Activated naive CD4-positive, alpha-beta T cell treated with anti-CD3 and anti-CD28 coated beads, Interleukin-2, amount 50 U/mL, for 72 hours (primary cell): Measurements from ENCODE around the gene ACAD9. TPM values are rescaled to one million over a fixed set of nuclear protein-coding genes. Genes with fewer than 3 reads are reported as not detected.
A peak's percentile ranks its signal among the peaks of the same experiment; 100 is the strongest.
"Not testable (repeated sequence)": the region's sequence is repeated elsewhere in the genome, so short reads cannot be mapped to it uniquely, and the experiment has no call there.

ENCODE experiments used
- ATAC-seq, 2 donors: fragments of 150-1000 bp; cut with Tn5 transposase; 2 replicates each; pipeline ENCODE4 v1.10.0; 2021; ENCODE audit warnings: mild to moderate bottlenecking in 2 of 2, moderate library complexity in 2 of 2
- DNase-seq, 2 donors: peaks; one replicate each; pipeline ENCODE4 v3.0.0; 2021 to 2022; ENCODE audit warnings: low spot score in 2 of 2
- H3K27ac Mint-ChIP-seq, 2 donors: one replicate each; pipeline ENCODE4 v1.8.0; 2022; ENCODE audit warnings: mild to moderate bottlenecking in 2 of 2, mixed read lengths in 2 of 2
- H3K36me3 Mint-ChIP-seq, 2 donors: one replicate each; pipeline ENCODE4 v1.8.0; 2022; ENCODE audit warnings: mixed read lengths in 2 of 2
- H3K9me3 Mint-ChIP-seq, 2 donors: one replicate each; pipeline ENCODE4 v1.8.0; 2022; ENCODE audit warnings: mixed read lengths in 2 of 2
- total RNA-seq, 2 donors: library from RNA; stranded (reverse); gene quantifications; one replicate each; pipeline ENCODE4 v1.2.3, GENCODE V29; 2022

The ACAD9 gene
- total RNA-seq, 2 donors from 2014 or later: 49.7 to 74.2 TPM

- ATAC-seq (no peak), DNase-seq (no peak)
- H3K27ac Mint-ChIP-seq: no peak overlapping the region
- no peaks in the 10 kb centered on the region for H3K9me3 Mint-ChIP-seq
- H3K36me3 Mint-ChIP-seq: peaks cover 5 to 18% of the 10 kb centered on the region in 2 donors
Measured at GRCh38 chr3:128908951-128909350, 29.5 kb downstream of the ACAD9 start.

DNA sequence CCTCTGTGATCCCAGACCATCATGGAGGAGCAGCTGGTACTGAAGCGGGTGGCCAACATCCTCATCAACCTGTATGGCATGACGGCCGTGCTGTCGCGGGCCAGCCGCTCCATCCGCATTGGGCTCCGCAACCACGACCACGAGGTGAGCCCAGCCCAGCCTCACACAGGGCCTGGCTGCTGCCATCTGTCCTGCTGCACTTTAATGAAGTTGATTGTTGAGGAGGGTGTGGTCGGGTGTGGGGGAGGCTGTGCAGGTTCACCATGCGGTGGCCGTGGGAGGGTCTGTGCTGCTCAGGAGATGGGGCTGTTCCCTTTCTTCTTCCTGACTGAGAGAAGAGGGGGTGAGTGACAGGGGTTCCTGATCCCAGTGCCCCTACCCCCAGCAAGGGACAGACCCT, 30.6 kb downstream of the ACAD9 start:
- ATAC-seq (no peak), DNase-seq (no peak)
- Mint-ChIP-seq H3K9me3 (no peaks in the 10 kb centered on the region), H3K36me3 (peaks cover 0 to 10% of the 10 kb centered on the region in 2 donors), H3K27ac (no peak overlapping the region)

DNA sequence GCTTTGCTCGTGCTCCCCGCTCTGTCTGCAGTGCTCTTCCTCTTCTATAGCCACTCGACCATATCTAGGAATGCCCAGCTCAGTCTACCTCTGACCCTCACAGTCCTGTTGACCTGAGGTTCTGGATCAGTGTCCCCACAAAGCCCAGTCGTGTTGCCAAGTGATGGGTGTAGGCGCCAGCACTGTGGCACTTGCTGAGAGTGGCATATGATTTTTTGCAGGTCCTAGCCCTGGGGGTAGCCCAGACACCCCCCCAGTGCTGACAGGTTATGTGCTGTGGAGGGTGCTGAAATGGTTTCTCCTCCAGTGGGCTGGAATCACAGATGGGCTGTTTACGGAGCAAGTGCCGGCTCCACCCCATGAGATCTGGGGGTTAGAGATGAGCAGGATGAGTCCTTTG, 32.5 kb downstream of the ACAD9 start:
- Mint-ChIP-seq H3K9me3 (no peaks in the 10 kb centered on the region), H3K27ac (peak overlapping the region; percentile 57 to 82), H3K36me3 (peaks cover 8 to 19% of the 10 kb centered on the region in 2 donors)
- ATAC-seq (no peak), DNase-seq (no peak)

DNA sequence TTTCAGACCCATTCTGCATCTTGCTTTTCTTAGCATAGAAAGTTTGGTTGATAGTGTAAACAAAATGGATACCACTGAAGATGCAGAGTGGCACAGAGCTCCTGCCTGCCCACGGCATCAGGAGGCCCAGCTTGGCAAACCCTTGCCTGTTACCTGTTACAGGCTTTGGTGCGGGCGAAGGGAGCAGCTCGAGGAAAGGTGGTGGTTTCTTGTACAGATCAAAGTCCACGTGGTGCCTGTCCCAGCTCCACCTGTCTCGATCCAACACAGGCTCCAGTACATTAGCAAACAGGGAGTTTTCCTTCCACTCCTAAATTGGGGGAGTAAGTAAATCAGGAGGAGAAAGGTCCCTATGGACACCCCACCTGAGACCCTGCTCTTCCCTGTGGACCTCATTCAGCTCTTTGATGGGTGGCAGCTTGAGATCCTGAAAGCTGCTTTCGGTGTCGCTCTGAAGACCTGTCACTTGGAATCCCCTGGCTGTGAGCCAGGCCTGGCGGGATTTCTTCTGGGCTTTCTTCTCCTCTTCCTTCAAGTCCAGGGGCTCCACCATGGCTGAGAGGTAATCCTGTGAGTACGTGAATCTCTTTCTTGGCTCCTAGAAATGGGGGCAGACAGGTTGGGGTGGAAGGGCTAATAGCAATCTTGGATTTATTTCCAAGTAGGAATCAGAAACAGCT, 35.7 kb downstream of the ACAD9 start:
- no peak for ATAC-seq
- no peak for DNase-seq
- Mint-ChIP-seq H3K27ac (peak overlapping the region; percentile 58 to 60), H3K36me3 (peaks cover 28 to 50% of the 10 kb centered on the region in 2 donors), H3K9me3 (no peaks in the 10 kb centered on the region)

GRCh38 chr3:128917291-128917690, 37.9 kb downstream of the ACAD9 start:
- DNase-seq (no peak), ATAC-seq (no peak)
- Mint-ChIP-seq H3K27ac (peak overlapping the region in 1 of 2 donors; percentile 28), H3K36me3 (peaks cover 31 to 58% of the 10 kb centered on the region in 2 donors), H3K9me3 (peaks cover 7 to 13% of the 10 kb centered on the region in 2 donors)

GRCh38 chr3:128919988-128920387, 40.6 kb downstream of the ACAD9 start:
- no peak for DNase-seq
- peaks cover 7 to 17% of the 10 kb centered on the region in 2 donors for H3K9me3 Mint-ChIP-seq
- ATAC-seq: no peak
- no peak overlapping the region for H3K27ac Mint-ChIP-seq
- H3K36me3 Mint-ChIP-seq: peaks cover 28 to 77% of the 10 kb centered on the region in 2 donors

- Mint-ChIP-seq H3K36me3 (peaks cover 19 to 71% of the 10 kb centered on the region in 2 donors), H3K9me3 (peaks cover 7 to 32% of the 10 kb centered on the region in 2 donors), H3K27ac (peak overlapping the region; percentile 4 to 77)
- DNase-seq: peak; percentile 50 to 63
- peak; percentile 78 to 92 for ATAC-seq
Measured at GRCh38 chr3:128922804-128923459, 43.5 kb downstream of the ACAD9 start.

- no peak for DNase-seq
- H3K36me3 Mint-ChIP-seq: peaks cover 18 to 65% of the 10 kb centered on the region in 2 donors
Measured at GRCh38 chr3:128923576-128923975, 44.2 kb downstream of the ACAD9 start.

DNA sequence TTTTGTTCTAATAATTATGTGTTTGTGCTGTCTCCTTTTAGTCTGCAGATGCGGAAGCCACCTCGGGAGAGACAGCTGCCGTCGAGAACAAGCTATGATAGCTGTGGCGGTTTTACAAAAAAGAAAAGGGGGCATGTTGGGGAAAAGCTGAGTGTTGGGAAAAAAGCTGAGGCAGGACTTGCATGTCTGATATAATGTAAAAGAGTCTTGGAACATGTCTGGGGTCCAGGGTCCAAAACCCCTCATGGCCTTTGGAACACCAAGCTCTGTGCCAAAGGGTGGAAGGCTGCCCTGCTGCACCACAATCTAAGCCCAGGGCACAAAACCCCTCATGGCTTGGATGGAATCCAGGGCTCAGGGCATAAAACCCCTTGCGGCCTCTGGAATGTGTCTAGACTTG, 44.6 kb downstream of the ACAD9 start:
- not testable (repeated sequence) for ATAC-seq, DNase-seq, H3K27ac Mint-ChIP-seq
- Mint-ChIP-seq H3K9me3 (peaks cover 7 to 36% of the 10 kb centered on the region in 2 donors), H3K36me3 (peaks cover 17 to 61% of the 10 kb centered on the region in 2 donors)

More at GRCh38 chr3:128923576-128923975, 44.2 kb downstream of the ACAD9 start:
- no peak for ATAC-seq
- H3K9me3 Mint-ChIP-seq: peaks cover 7 to 36% of the 10 kb centered on the region in 2 donors
- peak overlapping the region; percentile 4 for H3K27ac Mint-ChIP-seq

GRCh38 chr3:128929364-128929763, 49.9 kb downstream of the ACAD9 start:
- ATAC-seq (no peak), DNase-seq (no peak)
- Mint-ChIP-seq H3K27ac (no peak overlapping the region), H3K9me3 (peaks cover 0 to 29% of the 10 kb centered on the region in 2 donors), H3K36me3 (peaks cover 0 to 29% of the 10 kb centered on the region in 2 donors)

GRCh38 chr3:128931046-128931445, 51.6 kb downstream of the ACAD9 start:
- H3K36me3 Mint-ChIP-seq: peaks cover 0 to 12% of the 10 kb centered on the region in 2 donors
- peaks cover 0 to 18% of the 10 kb centered on the region in 2 donors for H3K9me3 Mint-ChIP-seq
- ATAC-seq: no peak

GRCh38 chr3:128932516-128933212, 53.2 kb downstream of the ACAD9 start:
- Mint-ChIP-seq H3K27ac (no peak overlapping the region), H3K36me3 (no peaks in the 10 kb centered on the region), H3K9me3 (peaks cover 0 to 10% of the 10 kb centered on the region in 2 donors)
- no peak for DNase-seq
- ATAC-seq: no peak

More at GRCh38 chr3:128931046-128931445, 51.6 kb downstream of the ACAD9 start:
- no peak for DNase-seq
- peak overlapping the region in 1 of 2 donors; percentile 22 for H3K27ac Mint-ChIP-seq

DNA sequence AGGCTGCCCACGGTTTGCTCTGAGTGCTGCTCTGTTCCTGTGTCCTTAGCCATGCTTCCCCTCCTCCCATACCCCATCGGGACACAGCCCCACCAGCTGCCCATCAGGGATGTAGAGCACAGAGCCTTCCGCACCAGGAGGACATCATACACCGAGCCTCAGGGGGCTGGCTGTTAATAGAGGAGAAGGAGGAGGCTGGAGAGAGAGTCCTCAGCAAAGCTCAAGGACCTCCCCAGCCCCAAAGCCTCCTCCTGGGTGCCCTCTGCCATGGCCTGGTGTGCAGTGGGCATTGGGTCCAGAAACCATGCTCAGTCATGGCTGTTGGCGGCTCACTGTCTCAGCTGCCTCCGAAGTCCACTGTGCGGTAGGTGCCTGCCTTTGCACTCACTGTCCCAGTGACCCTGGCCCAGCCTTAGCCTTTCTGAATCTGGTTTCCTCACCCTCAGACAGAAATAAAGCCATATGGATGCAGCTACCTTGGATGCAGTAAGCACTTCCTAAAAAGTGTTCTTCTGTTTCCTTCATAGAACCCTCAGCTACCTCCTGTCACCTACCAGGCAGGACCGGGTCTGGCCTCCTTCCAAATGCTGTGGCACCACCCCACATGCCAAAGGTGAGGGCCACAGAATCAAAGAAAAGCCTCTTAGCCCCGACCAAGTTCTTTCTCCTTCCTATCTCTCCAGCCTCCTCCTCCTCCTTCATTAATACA, 53.9 kb downstream of the ACAD9 start:
- Mint-ChIP-seq H3K36me3 (no peaks in the 10 kb centered on the region), H3K27ac (no peak overlapping the region), H3K9me3 (peaks cover 0 to 8% of the 10 kb centered on the region in 2 donors)
- ATAC-seq: no peak
- DNase-seq: no peak

- H3K36me3 Mint-ChIP-seq: no peaks in the 10 kb centered on the region
- no peak for DNase-seq
- peaks cover 0 to 6% of the 10 kb centered on the region in 2 donors for H3K9me3 Mint-ChIP-seq
- H3K27ac Mint-ChIP-seq: no peak overlapping the region
- ATAC-seq: no peak
Measured at GRCh38 chr3:128933922-128934253, 54.5 kb downstream of the ACAD9 start.

DNA sequence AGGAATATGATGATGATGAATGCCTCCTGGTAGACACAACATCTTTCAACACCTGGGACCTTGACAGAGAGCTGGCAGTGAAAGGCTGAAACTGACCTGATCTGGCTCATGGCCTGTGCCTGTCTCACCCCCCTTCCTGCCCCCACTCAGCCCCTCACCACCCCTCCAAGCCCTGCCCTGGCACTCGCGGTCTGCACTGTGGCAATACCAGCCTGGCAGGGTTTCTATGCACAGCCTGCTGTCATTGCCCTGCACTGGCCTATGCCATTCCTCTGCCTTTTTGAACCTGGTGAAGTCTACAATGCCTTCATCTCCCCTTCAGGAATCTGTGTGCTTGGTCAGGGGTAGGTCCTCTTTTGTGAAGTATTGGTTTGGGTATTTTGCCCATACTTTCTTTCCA, 56.5 kb downstream of the ACAD9 start:
- no peak for ATAC-seq
- Mint-ChIP-seq H3K27ac (no peak overlapping the region), H3K9me3 (no peaks in the 10 kb centered on the region), H3K36me3 (no peaks in the 10 kb centered on the region)
- no peak for DNase-seq

DNA sequence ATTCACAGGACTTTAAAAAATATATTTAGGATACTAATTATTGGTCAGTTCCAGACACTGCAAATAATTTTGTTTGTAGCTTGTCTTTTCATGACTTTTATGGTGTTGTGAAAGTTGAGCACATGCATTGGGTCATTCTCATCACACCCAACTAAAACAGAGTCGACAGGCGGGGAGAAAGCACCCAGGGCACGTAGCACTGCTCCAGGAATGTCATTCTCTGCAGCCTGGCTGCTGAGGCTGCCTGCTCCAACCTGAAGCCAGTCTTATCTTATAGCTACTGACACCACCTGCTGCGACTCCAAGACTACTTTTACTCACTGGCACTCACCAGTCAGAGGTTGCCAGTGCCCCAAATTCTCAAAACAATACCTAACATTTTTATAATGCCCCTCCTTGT, 56.9 kb downstream of the ACAD9 start:
- Mint-ChIP-seq H3K27ac (no peak overlapping the region), H3K9me3 (no peaks in the 10 kb centered on the region), H3K36me3 (no peaks in the 10 kb centered on the region)
- DNase-seq (no peak), ATAC-seq (no peak)

- ATAC-seq: no peak
- no peak for DNase-seq
- Mint-ChIP-seq H3K36me3 (no peaks in the 10 kb centered on the region), H3K27ac (no peak overlapping the region), H3K9me3 (no peaks in the 10 kb centered on the region)
Measured at GRCh38 chr3:128940252-128940651, 60.8 kb downstream of the ACAD9 start.
